ENCODE results near the gene DLG5. TPM values are rescaled to one million over a fixed set of nuclear protein-coding genes. Genes with fewer than 3 reads are reported as not detected.

The DLG5 gene
- total and polyA plus RNA-seq, 4 donors = 1.2 to 7.1 (median 4.6) TPM

- Histone ChIP-seq H3K4me3 (ENCODE audit: low read depth in 1 of 3, low read length in 3 of 3) (no peak overlapping the region), H3K9ac (ENCODE audit: low read depth in 1 of 2, low read length in 2 of 2) (no peak overlapping the region), H3K27me3 (ENCODE audit: control insufficient read depth in 4 of 4, insufficient read depth in 4 of 4, low read length in 3 of 4) (no peaks in the 10 kb centered on the region), H3K36me3 (ENCODE audit: control insufficient read depth in 4 of 4, insufficient read depth in 3 of 4, low read depth in 1 of 4, low read length in 3 of 4) (peaks cover 7 to 51% (median 20%) of the 10 kb centered on the region in 4 donors), H3K9me3 (ENCODE audit: control insufficient read depth in 4 of 4, low read length in 3 of 4) (no peaks in the 10 kb centered on the region), H3K4me1 (ENCODE audit: control insufficient read depth in 4 of 4, insufficient read depth in 4 of 4, low read length in 3 of 4) (no peaks in the 10 kb centered on the region), H3K27ac (ENCODE audit: low read depth in 1 of 2, low read length in 2 of 2) (no peak overlapping the region)
- TF ChIP-seq HNF4A (conservative IDR thresholded peaks at IDR 0.05) = no peak
- TF ChIP-seq, protein P1, sequence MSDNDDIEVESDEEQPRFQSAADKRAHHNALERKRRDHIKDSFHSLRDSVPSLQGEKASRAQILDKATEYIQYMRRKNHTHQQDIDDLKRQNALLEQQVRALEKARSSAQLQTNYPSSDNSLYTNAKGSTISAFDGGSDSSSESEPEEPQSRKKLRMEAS (IDR thresholded peaks at IDR 0.05) = no peak
- TF ChIP-seq HNF4G (IDR thresholded peaks at IDR 0.05) = no peak
- no peak for TF ChIP-seq JUND (IDR thresholded peaks at IDR 0.05)
- no peak for TF ChIP-seq RAD21 (IDR thresholded peaks at IDR 0.05)
- no peak for TF ChIP-seq YY1 (IDR thresholded peaks at IDR 0.05)
- TF ChIP-seq FOXA2 (IDR thresholded peaks at IDR 0.05) = no peak
- TF ChIP-seq, protein P2, sequence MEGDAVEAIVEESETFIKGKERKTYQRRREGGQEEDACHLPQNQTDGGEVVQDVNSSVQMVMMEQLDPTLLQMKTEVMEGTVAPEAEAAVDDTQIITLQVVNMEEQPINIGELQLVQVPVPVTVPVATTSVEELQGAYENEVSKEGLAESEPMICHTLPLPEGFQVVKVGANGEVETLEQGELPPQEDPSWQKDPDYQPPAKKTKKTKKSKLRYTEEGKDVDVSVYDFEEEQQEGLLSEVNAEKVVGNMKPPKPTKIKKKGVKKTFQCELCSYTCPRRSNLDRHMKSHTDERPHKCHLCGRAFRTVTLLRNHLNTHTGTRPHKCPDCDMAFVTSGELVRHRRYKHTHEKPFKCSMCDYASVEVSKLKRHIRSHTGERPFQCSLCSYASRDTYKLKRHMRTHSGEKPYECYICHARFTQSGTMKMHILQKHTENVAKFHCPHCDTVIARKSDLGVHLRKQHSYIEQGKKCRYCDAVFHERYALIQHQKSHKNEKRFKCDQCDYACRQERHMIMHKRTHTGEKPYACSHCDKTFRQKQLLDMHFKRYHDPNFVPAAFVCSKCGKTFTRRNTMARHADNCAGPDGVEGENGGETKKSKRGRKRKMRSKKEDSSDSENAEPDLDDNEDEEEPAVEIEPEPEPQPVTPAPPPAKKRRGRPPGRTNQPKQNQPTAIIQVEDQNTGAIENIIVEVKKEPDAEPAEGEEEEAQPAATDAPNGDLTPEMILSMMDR (IDR thresholded peaks at IDR 0.05; ENCODE audit: low read depth, low read length, missing input control) = no peak
- TF ChIP-seq GABPA (IDR thresholded peaks at IDR 0.05 in 1 of 2, conservative IDR thresholded peaks at IDR 0.05 in 1 of 2) = no peak
- TF ChIP-seq ATF3 (IDR thresholded peaks at IDR 0.05) = no peak
- WGBS = 97% methylated on average over 20 of the region's 20 CpGs
- DNase-seq (ENCODE audit: low spot score) = no peak
Observed at GRCh38 chr10:77819210-77820112, 107.1 kb downstream of the DLG5 start.

- WGBS = 84% methylated on average over 4 of the region's 4 CpGs
- Histone ChIP-seq H3K4me1 (ENCODE audit: control insufficient read depth in 4 of 4, insufficient read depth in 4 of 4, low read length in 3 of 4) (no peaks in the 10 kb centered on the region), H3K27ac (ENCODE audit: low read depth in 1 of 2, low read length in 2 of 2) (no peak overlapping the region), H3K27me3 (ENCODE audit: control insufficient read depth in 4 of 4, insufficient read depth in 4 of 4, low read length in 3 of 4) (no peaks in the 10 kb centered on the region), H3K4me3 (ENCODE audit: low read depth in 1 of 3, low read length in 3 of 3) (no peak overlapping the region), H3K36me3 (ENCODE audit: control insufficient read depth in 4 of 4, insufficient read depth in 3 of 4, low read depth in 1 of 4, low read length in 3 of 4) (peaks cover 7 to 44% (median 20%) of the 10 kb centered on the region in 4 donors), H3K9me3 (ENCODE audit: control insufficient read depth in 4 of 4, low read length in 3 of 4) (no peaks in the 10 kb centered on the region), H3K9ac (ENCODE audit: low read depth in 1 of 2, low read length in 2 of 2) (no peak overlapping the region)
- DNase-seq (ENCODE audit: low spot score) = no peak
- TF ChIP-seq FOXA1 (IDR thresholded peaks at IDR 0.05) = no peak
- TF ChIP-seq SP1 (IDR thresholded peaks at IDR 0.05) = no peak
- TF ChIP-seq FOXA2 (IDR thresholded peaks at IDR 0.05) = no peak
- TF ChIP-seq, protein P1 (IDR thresholded peaks at IDR 0.05) = no peak
Observed at GRCh38 chr10:77818378-77818777, 108.2 kb downstream of the DLG5 start.

DNA sequence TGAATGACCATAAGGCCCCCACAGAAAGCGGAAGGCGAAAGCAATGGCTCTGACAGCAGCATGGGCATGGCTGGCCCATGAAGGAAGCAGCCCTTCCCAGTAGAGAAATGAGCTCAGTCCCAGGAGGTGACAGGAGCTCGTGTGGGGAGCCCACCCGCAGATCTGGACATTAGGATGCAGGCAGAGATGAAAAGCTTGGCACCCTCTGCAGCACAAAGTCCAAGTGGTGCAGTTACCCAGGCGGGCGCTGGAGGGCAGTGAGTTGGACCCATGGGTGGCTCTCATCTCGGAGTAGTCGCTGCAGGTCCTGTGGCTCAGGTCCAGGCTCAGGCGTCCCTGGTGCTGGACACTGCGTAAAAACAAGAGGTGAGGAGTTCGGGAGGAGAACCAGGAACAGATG lies 109.0 kb downstream of the DLG5 start:
- no peak overlapping the region for H3K9ac ChIP-seq (ENCODE audit: low read depth in 1 of 2, low read length in 2 of 2)
- no peaks in the 10 kb centered on the region for H3K9me3 ChIP-seq (ENCODE audit: control insufficient read depth in 4 of 4, low read length in 3 of 4)
- no peak overlapping the region for H3K4me3 ChIP-seq (ENCODE audit: low read depth in 1 of 3, low read length in 3 of 3)
- WGBS = 95% methylated on average over 11 of the region's 11 CpGs
- H3K27me3 ChIP-seq (ENCODE audit: control insufficient read depth in 4 of 4, insufficient read depth in 4 of 4, low read length in 3 of 4) = no peaks in the 10 kb centered on the region
- no peak overlapping the region for H3K27ac ChIP-seq (ENCODE audit: low read depth in 1 of 2, low read length in 2 of 2)
- no peak for DNase-seq (ENCODE audit: low spot score)
- no peaks in the 10 kb centered on the region for H3K4me1 ChIP-seq (ENCODE audit: control insufficient read depth in 4 of 4, insufficient read depth in 4 of 4, low read length in 3 of 4)
- H3K36me3 ChIP-seq (ENCODE audit: control insufficient read depth in 4 of 4, insufficient read depth in 3 of 4, low read depth in 1 of 4, low read length in 3 of 4) = peaks cover 7 to 44% (median 19%) of the 10 kb centered on the region in 4 donors
- no peak for TF ChIP-seq REST (IDR thresholded peaks at IDR 0.05)
- no peak for TF ChIP-seq HNF4G (IDR thresholded peaks at IDR 0.05)
- no peak for TF ChIP-seq GABPA (IDR thresholded peaks at IDR 0.05 in 1 of 2, conservative IDR thresholded peaks at IDR 0.05 in 1 of 2)
- TF ChIP-seq, protein P3, sequence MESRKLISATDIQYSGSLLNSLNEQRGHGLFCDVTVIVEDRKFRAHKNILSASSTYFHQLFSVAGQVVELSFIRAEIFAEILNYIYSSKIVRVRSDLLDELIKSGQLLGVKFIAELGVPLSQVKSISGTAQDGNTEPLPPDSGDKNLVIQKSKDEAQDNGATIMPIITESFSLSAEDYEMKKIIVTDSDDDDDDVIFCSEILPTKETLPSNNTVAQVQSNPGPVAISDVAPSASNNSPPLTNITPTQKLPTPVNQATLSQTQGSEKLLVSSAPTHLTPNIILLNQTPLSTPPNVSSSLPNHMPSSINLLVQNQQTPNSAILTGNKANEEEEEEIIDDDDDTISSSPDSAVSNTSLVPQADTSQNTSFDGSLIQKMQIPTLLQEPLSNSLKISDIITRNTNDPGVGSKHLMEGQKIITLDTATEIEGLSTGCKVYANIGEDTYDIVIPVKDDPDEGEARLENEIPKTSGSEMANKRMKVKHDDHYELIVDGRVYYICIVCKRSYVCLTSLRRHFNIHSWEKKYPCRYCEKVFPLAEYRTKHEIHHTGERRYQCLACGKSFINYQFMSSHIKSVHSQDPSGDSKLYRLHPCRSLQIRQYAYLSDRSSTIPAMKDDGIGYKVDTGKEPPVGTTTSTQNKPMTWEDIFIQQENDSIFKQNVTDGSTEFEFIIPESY (IDR thresholded peaks at IDR 0.05) = no peak
- TF ChIP-seq HNF4A (conservative IDR thresholded peaks at IDR 0.05) = no peak
- no peak for TF ChIP-seq FOXA1 (IDR thresholded peaks at IDR 0.05)
- no peak for TF ChIP-seq EGR1 (IDR thresholded peaks at IDR 0.05; ENCODE audit: low read depth in 2 of 2)
- TF ChIP-seq RAD21 (IDR thresholded peaks at IDR 0.05) = no peak
- TF ChIP-seq NR2F2 (IDR thresholded peaks at IDR 0.05) = no peak
- no peak for TF ChIP-seq ATF3 (IDR thresholded peaks at IDR 0.05)
- TF ChIP-seq TAF1 (conservative IDR thresholded peaks at IDR 0.05) = no peak
- no peak for TF ChIP-seq FOXA2 (IDR thresholded peaks at IDR 0.05)
- no peak for TF ChIP-seq YY1 (IDR thresholded peaks at IDR 0.05)
- TF ChIP-seq, protein P1 (IDR thresholded peaks at IDR 0.05) = no peak
